WERI-Rb-1 (cell line): ENCODE results near the gene PCDH9.

Experiments
- DNase-seq: peaks from one replicate; pipeline ENCODE4 v3.0.0-alpha.2; 2020
- H3K27ac ChIP-seq: fragments of 250-450 bp; sonication (Bioruptor Pico); 2 replicates; pipeline ENCODE4 v1.5.1; 2020; ENCODE audit warnings: mild to moderate bottlenecking, moderate library complexity
- H3K27me3 ChIP-seq: fragments of 250-450 bp; sonication (Bioruptor Pico); 2 replicates; pipeline ENCODE4 v1.5.1; 2021; ENCODE audit warnings: mild to moderate bottlenecking, low read depth, moderate library complexity; ENCODE audit not compliant: insufficient read depth, severe bottlenecking
- H3K36me3 ChIP-seq: fragments of 250-450 bp; sonication (Bioruptor Pico); 2 replicates; pipeline ENCODE4 v1.5.1; 2020; ENCODE audit warnings: mild to moderate bottlenecking, moderate library complexity
- H3K4me3 ChIP-seq: 2 replicates; pipeline ENCODE4 v1.5.1; 2011; ENCODE audit warnings: low read depth, mild to moderate bottlenecking, control low read depth, low read length
- H3K9me3 ChIP-seq: fragments of 250-450 bp; sonication (Bioruptor Pico); 2 replicates; pipeline ENCODE4 v1.5.1; 2021; ENCODE audit warnings: mild to moderate bottlenecking, moderate library complexity; ENCODE audit not compliant: severe bottlenecking
- TF ChIP-seq, protein P1 (sequence below): IDR thresholded peaks from 2 replicates; pipeline ENCODE4 v1.5.1; 2011; ENCODE audit warnings: low read depth, mild to moderate bottlenecking, control low read depth, inconsistent platforms, low read length

The PCDH9 gene

GRCh38 chr13:66328476-66328875, 901.7 kb downstream of the PCDH9 start:
- Histone ChIP-seq H3K36me3 (no peaks in the 10 kb centered on the region), H3K9me3 (no peaks in the 10 kb centered on the region), H3K27me3 (no peaks in the 10 kb centered on the region), H3K27ac (no peak overlapping the region), H3K4me3 (no peak overlapping the region)
- TF ChIP-seq, protein P1, sequence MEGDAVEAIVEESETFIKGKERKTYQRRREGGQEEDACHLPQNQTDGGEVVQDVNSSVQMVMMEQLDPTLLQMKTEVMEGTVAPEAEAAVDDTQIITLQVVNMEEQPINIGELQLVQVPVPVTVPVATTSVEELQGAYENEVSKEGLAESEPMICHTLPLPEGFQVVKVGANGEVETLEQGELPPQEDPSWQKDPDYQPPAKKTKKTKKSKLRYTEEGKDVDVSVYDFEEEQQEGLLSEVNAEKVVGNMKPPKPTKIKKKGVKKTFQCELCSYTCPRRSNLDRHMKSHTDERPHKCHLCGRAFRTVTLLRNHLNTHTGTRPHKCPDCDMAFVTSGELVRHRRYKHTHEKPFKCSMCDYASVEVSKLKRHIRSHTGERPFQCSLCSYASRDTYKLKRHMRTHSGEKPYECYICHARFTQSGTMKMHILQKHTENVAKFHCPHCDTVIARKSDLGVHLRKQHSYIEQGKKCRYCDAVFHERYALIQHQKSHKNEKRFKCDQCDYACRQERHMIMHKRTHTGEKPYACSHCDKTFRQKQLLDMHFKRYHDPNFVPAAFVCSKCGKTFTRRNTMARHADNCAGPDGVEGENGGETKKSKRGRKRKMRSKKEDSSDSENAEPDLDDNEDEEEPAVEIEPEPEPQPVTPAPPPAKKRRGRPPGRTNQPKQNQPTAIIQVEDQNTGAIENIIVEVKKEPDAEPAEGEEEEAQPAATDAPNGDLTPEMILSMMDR, result no peak
- DNase-seq, result no peak

- Histone ChIP-seq H3K4me3 (no peak overlapping the region), H3K27ac (no peak overlapping the region), H3K9me3 (no peaks in the 10 kb centered on the region), H3K27me3 (no peaks in the 10 kb centered on the region), H3K36me3 (no peaks in the 10 kb centered on the region)
- DNase-seq, result no peak
- TF ChIP-seq, protein P1, result no peak
Observed at GRCh38 chr13:66323745-66324347, 906.3 kb downstream of the PCDH9 start.

- H3K4me3 ChIP-seq, result no peak overlapping the region
- TF ChIP-seq, protein P1, result no peak
Observed at GRCh38 chr13:66322936-66323335, 907.2 kb downstream of the PCDH9 start.

DNA sequence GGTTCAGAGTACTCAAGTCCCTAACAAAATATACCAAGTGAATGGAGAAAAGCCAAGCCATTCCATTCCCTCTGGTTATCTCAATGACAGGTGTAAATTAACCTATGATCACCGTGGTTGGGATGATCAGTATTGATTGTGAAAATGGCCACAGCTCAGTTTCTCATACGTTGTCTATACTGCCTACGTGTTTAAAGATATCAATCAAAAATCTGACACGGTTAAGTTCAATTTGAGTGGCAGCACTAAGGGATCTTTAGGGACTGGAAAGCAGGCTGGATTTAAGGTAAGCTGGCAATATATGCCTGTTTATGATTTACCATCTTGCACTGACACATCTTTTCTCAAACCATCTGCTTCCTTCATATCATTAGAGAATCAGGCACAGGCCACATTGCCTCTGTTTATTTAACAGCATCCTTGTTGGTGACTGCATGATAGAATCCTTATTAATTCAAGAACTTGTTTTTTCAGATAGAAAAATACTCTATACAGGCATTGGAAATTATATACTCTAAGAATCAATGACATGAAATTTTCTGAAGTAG, 907.9 kb downstream of the PCDH9 start:
- no peak for DNase-seq
- Histone ChIP-seq H3K9me3 (no peaks in the 10 kb centered on the region), H3K4me3 (no peak overlapping the region), H3K36me3 (no peaks in the 10 kb centered on the region), H3K27me3 (no peaks in the 10 kb centered on the region), H3K27ac (no peak overlapping the region)
- TF ChIP-seq, protein P1, result no peak

More at GRCh38 chr13:66322936-66323335, 907.2 kb downstream of the PCDH9 start:
- Histone ChIP-seq H3K9me3 (no peaks in the 10 kb centered on the region), H3K27me3 (no peaks in the 10 kb centered on the region), H3K27ac (no peak overlapping the region), H3K36me3 (no peaks in the 10 kb centered on the region)
- no peak for DNase-seq

- TF ChIP-seq, protein P1, result no peak
- Histone ChIP-seq H3K4me3 (no peak overlapping the region), H3K9me3 (no peaks in the 10 kb centered on the region), H3K36me3 (no peaks in the 10 kb centered on the region), H3K27ac (no peak overlapping the region), H3K27me3 (no peaks in the 10 kb centered on the region)
- peak; percentile 3 for DNase-seq
Observed at GRCh38 chr13:66314911-66315310, 915.2 kb downstream of the PCDH9 start.

DNA sequence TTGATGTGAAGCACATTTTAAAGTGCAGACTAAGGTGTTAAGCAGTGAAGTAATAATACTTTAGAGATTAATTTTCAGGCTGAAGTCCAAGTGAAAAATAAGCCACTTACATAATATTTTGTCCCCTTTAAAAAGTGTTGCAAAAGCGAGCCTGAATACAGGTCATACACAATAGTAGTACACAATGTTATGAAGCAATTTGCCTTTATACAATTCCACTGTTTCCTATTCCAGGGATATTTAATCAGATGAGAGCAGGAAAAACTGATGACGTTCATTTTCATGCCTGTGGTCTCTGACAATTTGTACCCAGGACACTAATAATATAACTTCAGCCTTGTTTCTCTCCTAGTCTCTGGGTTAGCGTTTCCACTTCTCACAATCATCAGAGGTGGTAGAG, 916.7 kb downstream of the PCDH9 start:
- H3K27me3 ChIP-seq, result no peaks in the 10 kb centered on the region
- no peak overlapping the region for H3K4me3 ChIP-seq
- no peak for DNase-seq
- H3K27ac ChIP-seq, result no peak overlapping the region
- TF ChIP-seq, protein P1, result no peak
- H3K36me3 ChIP-seq, result no peaks in the 10 kb centered on the region
- H3K9me3 ChIP-seq, result no peaks in the 10 kb centered on the region
